GM12874 (cell line): ENCODE measurements around the gene RSPRY1.

Experiments used
- TF ChIP-seq, protein P1 (sequence below): IDR thresholded peaks from 2 replicates; pipeline ENCODE4 v1.5.1; 2011; ENCODE audit warnings: low read depth, mild to moderate bottlenecking, control low read depth, low read length, moderate library complexity; ENCODE audit not compliant: insufficient read depth

The RSPRY1 gene

DNA sequence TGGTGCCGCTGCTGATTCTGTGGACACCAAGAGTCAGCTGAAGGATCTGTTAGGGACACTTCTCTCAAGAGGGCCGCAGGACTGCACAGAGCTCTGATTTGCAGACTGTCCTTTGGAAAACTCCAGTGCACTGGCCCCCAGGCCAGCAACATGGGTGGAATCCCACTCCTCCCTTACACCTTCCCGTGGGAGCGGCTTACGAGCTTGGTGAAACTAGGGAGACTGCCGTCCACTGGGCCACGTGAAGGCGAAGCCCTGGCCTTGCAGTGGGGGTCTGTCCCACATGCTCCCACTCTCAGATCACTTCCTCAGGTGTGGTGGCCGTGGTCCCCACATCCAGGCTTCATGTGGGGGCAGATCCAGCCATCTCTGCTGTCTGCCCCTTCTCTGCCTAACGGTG, 36.7 kb upstream of the RSPRY1 start:
- TF ChIP-seq, protein P1, sequence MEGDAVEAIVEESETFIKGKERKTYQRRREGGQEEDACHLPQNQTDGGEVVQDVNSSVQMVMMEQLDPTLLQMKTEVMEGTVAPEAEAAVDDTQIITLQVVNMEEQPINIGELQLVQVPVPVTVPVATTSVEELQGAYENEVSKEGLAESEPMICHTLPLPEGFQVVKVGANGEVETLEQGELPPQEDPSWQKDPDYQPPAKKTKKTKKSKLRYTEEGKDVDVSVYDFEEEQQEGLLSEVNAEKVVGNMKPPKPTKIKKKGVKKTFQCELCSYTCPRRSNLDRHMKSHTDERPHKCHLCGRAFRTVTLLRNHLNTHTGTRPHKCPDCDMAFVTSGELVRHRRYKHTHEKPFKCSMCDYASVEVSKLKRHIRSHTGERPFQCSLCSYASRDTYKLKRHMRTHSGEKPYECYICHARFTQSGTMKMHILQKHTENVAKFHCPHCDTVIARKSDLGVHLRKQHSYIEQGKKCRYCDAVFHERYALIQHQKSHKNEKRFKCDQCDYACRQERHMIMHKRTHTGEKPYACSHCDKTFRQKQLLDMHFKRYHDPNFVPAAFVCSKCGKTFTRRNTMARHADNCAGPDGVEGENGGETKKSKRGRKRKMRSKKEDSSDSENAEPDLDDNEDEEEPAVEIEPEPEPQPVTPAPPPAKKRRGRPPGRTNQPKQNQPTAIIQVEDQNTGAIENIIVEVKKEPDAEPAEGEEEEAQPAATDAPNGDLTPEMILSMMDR = no peak

DNA sequence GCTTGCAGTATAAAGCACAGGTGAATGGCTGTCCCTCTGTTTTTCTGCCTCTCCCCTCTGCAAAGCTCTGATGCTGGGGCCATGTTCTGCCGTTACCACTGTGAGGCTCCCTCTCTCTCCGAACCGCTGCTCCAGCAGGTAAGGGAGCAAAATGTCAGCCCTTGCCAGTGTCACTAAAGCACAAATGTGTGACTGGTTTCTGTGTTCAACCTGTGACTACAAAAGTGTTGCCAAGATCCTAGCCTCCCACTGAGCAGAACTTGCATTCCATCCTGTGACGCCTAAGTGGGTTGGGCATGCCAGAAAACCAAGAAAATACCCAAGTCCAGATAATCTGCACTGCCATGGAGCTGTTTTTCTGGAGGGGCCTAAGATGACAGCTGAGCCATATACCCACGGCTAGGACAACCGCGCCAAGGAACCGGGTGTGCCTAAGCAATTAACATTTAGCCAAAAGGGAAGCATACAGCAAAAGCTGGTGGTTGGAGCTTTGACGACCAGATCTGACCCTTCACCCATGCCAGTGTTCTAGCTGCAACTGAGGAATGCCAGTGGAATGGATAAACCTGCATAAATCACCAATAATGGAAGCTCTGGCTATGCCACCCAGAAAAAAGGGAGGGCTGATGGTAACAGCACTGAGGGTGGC, 35.3 kb upstream of the RSPRY1 start:
- TF ChIP-seq, protein P1 = no peak

DNA sequence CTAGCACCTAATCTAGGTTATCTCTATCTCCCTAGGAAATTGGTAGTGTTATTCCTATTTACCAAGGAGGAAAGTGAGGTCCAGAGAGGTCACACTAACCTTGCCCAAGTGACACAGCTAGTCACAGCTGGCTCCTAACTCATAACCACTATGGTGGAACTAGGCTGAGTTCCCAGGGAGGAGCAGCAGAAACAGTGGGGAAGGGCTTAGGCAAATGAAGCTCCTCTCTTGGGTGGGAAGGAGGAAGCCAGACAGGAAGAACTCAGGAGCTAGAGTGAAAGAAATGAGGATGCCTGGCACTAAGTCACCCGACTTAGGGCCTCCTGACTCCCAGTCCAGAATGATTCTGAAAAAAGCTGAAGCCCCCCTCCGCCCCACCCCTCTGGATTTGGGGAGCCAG, 34.8 kb upstream of the RSPRY1 start:
- TF ChIP-seq, protein P1 = no peak

DNA sequence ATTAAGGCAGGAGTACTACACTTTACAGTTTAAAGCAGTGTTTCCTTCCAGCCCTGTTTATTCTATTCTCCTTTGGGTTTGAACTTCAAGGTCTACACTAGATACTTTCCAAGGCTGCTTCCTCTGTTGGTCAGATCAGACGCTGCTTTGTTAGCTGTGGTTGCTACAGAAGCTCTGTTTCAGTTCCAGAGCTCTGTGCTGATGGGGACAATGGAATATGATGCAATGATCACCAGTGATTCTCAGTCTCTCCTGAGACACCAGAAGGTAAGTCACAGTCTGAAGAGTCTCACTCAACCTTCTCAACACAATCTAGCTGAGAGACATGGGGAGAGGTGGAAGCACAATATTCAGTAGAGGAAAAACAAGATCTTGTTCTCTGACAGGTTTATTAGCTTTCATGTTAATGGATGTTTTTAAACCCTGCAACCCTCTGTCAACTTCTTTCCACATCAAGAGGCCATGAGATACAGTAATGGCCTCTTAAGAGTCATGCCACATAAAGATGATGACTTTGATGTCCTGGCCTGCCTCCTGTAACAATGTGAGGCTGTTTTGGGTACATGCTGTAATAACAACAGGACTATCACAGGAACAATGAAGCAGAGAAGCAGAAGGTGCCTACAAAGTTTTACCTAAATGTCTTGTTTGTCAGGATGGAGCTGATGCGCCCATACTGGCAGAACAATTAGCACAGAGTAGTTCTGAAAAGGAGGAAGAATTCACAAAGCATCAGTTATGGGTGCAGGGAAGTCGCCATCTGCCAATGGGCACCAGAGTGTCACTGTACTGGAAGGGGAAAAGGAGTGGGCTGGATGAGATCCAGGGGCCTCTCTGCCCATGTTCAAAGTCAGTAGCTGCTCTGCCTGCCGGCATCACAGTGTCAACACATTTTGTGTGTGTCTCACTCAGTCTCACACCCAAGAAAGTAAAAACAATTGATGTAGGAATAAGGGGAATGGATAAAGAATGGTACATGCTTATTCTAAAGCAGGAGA, 33.7 kb upstream of the RSPRY1 start:
- TF ChIP-seq, protein P1 = no peak

DNA sequence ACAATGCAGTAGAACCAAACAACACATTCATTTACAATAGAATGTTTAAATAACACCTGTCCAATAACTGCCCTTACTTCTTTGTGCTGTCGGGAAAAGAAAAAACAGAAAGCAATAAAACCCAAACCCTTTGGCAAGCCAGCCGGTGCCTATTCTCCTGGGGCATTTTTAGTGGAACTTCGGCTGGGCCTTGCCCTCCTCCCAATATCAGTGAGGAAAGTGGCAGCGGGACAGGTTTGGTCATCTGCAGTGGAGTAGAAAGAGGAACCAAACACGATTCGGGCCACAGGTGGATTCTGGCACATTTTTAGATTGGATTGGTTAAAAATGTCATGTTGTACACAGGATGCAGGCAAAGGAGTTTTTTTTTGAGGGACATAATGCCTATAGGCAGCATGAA, 32.3 kb upstream of the RSPRY1 start:
- TF ChIP-seq, protein P1 = no peak

DNA sequence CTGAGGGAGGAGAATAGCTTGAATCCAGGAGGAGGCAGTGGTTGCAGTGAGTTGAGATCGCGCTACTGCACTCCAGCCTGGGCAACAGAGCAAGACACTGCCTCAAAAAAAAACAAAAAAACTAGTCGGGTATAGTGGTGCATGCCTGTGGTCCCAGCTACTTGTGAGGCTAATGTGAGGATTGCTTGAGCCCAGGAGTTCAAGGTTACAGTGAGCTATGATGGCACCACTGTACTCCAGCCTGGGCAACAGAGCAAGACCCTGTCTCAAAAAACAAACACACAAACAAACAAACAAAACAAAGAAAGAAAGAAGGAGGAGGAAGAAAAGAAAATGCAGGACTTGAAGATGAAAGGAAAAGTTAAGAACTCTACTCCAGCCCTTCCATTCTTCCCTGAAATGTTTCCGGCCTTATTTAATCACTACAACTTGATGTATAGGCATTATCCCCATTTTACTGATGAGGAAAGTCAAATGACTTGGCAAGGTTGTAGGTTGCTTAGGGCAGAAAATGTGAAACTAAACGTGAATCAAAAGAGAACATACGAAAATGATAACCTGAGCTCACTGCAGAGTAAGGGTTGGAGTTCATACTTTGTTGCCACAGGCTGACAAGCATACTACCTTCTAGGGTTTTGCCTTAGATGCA, 30.3 kb upstream of the RSPRY1 start:
- TF ChIP-seq, protein P1 = no peak

DNA sequence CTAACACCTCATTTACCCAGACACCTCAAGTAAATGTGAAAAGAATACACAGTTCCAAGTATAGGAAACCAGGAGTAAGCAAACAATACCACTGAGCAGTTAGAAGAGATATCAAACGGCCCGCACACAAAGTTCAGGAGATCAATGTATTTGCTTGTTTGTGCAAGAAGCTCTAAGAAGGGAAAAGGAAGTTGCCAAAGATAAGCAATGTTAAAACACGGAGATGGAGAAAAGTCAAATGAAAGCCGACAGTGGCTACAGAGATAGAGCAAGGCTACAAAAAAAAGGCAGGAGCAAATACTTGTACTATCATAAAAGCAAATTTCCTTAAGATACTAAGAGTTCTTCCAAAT, 29.8 kb upstream of the RSPRY1 start:
- TF ChIP-seq, protein P1 = no peak
